HG02798 (cell line): ENCODE measurements around the gene RIC8B.
"Not testable (repeated sequence)": the region's sequence is repeated elsewhere in the genome, so short reads cannot be mapped to it uniquely, and the experiment has no call there.

ENCODE experiments used
- ATAC-seq: cut with Tn5 transposase; IDR thresholded peaks from one replicate; pipeline ENCODE4 v1.9.1; 2021; ENCODE audit warnings: mild to moderate bottlenecking; ENCODE audit not compliant: unreplicated experiment, poor library complexity

Gene RIC8B

DNA sequence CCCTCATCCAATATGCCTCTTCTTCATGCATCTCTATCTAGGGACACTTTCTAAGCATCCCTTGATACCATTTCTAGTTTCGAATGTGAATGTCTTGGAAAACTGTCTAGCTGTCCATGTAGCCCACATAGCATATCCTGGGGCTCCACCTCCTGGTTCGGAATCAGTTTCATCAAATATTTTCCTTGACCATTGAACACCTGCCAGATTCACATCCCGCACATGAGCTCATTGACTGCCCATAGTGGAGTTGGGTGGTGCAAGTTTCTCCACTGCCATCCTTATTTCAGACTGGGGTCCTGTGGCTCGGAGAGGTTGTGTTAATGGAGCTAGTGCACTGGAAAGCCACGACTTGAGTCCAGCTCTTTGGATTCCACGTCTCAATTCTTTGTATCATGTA, 122.6 kb downstream of the RIC8B start:
- ATAC-seq: no peak

DNA sequence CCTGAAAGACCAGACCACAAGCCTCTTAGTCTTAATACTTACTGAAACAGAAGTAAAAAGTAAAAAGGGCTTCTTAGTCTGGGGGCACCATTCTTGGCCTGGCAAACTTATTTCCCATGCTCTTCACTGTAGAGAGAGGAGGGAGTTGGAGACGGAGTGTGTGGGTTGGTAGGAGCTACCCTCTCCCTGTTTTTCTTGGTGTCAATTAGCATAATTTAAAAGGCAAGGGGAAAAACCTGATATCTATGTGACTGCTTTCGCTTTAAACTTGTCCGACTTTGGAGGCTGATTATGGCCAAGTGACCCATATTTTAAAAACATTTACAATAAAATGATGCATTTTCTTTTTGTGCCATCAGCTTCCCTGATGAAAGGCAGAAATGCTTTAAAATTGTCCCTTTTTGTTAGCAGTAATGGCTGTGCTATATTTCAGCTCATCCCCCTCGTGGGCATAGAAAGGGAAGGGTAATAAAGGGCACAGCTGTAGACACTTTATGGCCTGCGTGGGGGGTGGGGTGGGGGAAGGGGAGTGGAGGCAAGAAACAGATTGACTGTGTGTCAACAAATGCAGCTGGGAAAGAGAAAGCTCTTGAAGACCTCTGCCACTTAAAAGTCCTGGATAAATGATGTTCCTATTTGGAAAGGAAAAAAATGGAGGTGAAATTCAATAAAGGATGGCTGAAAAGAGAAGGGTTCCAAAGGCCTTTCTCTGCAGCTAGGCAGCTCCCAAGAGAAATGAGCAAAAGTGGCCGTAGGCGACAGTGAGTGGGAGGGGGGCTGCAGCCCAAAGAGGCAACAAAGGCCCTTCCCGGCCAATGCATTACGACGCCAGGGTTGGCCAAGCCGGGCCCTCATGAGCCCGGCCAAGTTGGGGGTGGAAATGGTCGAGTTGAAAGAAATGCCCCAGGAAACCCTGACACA, 123.8 kb downstream of the RIC8B start:
- ATAC-seq: no peak

DNA sequence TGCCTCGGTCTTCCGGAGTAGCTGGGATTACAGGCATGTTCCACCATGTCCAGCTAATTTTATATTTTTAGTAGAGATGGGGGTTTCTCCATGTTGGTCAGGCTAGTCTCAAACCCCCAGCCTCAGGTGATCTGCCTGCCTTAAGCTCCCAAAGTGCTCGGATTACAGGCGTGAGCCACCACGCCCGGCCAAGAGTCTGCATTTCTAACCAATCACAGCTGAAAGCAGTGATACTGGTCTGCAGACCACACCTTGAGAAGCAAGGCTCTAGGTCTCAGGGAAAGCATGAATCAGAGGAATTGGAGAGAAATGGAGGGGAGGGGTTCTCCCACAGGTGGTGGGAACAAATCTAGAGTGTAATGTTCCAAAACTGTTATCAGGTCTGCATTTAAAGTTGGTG, 126.1 kb downstream of the RIC8B start:
- ATAC-seq: no peak

DNA sequence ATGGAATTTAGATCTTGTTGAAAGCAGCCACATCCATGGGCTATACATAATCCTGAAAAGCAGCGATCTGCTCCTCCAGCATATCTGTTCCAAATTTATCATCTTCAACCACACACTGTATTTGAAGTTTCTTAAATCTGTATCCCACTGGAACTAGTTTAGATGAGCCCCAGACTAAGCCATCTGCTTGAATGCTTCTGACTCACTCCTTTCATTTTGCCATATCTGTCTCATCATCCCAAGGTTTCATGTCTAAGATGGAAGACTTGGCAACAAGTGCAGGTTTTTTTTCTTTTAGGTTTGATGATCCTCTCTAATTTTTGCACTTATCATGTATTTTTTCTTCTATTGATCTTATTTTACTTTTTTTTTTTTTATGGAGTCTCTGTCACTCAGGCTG, 126.8 kb downstream of the RIC8B start:
- no peak for ATAC-seq

DNA sequence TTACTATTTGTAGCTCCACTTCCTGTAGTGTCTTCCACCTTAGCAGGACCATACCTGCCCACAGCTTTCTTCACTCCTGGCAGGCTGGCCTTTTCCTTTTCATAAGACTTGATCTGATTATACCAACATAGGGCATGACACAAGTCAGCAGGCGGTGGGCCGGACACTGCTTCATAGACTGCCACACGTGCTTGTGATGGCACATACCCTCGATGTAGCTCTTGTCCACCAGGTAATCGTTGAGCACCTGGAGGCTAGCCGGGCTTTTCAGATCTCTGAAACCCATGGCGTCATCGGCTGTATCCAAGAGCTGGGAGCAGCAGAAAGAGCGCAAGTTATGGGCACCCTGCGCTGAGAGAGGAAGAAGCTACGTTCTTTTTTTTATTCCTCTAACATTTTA, 127.6 kb downstream of the RIC8B start:
- ATAC-seq: no peak

DNA sequence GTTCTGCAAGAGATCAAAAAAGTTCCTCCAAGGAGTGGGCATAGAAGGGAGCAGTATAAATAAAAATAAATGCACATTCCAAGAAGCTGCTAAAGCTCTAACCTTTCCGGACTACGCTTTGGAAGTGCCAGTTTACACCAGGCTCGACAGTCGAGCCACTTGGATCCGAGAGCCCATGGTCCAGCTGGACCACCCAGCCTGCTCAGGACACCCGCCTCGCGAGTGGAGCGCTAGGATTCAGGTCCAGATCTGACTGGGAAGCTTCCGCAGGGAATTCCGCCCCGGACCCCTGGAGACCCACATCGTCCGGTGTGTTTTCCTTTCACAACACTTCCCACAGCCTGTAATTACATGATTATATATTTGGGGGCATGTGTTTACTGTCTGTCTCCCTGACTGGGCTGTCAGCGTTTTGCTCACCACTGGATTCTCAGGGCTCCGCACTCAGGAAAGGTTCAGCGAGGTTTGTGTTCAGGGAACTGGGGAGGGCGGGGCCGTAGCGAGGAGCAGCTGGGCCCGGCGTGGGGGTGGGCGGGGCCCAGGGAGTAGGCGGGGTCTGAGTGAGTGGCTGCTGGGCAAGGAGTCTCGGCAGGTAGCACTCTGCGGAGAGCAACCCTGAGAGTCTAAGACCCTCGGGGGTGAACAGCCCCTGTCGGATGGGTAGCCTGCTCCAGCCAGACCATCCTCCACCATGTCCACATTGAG, 128.9 kb downstream of the RIC8B start:
- ATAC-seq: peak; percentile 88

DNA sequence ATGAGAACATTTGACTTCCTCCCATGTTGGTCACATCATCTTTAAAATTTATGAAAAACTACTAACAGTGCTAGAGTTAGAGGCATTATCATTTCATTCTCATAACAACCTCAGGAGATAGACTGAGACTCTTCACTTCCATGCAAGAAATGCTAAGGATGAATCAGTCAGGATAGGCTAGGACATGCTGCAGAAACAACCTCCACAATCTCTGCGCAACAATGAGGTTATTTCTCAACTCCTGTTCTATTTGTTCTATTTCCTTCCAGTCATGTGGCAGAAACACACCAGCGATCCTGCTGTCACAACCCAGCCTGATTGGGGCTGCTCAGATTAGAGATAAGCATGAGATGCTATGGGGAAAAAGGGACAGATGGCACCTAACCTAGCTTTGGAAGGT, 132.2 kb downstream of the RIC8B start:
- no peak for ATAC-seq

DNA sequence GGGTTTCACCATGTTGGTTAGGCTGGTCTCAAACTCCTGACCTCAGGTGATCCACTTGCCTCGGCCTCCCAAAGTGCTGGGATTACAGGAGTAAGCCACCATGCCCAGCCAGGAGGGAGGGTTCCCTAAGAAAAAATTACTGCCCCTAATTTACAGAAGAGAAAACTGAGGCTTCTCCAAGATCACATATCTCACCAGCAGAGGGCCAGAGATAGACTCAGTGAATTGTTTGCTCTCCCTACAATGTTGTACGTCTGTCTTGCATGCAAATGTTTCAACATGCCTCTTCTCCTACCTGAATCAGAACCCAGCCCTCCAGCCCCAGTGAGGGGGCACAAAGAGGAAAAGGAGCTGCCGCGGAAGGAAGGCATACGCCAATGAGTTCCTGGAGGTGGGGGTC, 132.9 kb downstream of the RIC8B start:
- ATAC-seq: no peak

DNA sequence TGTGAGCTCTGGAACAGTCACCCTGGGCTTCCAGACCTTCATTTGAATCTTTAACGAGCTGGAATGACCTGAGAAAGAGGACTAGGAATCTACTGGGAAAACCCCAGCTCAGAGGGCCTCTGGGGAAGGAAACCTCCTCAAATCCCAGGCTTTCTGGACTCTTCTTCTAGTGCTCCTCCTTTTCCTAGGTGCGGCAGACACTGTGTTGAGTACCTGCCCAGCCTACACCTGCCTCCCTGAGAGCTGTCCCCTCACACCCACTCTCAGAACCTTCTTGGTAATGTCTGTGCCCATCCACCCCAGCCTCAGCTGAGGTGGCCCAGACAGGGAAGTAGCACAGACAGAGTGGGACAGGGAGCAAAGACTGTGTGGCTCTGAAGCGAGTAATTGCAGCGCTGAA, 133.4 kb downstream of the RIC8B start:
- ATAC-seq: no peak

DNA sequence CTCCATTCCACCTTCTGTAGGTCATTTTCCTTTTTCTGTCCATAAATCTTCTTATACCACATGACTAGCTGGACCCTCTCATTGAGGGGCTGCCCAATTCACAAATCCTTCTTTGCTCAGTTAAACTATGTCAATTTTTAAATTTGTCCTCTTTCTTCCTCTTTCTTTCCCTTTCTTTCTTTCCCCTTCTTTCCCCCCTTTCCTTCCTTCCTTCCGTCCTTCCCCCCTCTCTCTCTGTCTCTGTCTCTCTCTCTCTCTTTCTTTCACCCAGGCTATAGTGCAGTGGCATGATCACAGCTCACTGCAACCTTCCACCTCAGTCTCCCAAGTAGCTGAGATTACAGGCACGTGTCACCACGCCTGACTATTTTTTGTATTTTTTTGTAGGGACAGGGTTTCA, 134.1 kb downstream of the RIC8B start:
- ATAC-seq: no peak

DNA sequence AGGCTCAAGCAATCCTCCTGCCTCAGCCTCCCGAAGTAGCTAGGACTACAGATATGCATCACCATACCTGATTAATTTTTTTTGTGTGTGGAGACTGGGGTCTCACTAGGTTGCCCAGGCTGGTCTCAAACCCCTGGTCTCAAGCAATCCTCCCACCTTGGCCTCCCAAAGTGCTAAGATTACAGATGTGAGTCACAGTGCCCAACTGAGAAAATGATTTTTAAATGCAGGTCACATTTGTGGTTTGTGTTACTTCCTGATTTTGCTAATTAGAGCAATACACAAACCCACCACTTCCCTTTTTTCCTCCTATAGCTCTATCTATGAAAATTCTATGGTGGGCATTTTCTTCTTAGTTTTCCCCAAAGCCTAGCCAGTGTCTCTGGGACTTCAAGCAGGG, 135.7 kb downstream of the RIC8B start:
- ATAC-seq: peak; percentile 68

DNA sequence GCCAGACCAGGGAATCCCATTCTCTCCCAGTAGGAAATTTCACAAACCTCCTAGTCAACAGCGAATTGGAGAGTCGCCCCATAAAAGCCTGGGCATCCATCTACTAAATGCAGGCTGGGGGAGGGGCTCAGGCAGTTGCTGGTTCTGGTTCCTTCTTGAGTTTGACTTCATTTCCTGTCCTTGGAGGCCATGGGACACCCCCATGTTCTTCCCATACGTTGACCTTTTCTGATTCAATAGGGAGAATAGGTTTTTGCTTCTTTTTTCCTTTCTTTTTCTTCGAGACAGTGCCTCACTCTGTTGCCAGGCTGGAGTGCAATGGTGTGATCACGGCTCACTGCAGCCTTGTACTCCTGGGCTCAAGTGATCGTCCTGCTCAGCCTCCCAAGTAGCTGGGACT, 137.1 kb downstream of the RIC8B start:
- no peak for ATAC-seq

DNA sequence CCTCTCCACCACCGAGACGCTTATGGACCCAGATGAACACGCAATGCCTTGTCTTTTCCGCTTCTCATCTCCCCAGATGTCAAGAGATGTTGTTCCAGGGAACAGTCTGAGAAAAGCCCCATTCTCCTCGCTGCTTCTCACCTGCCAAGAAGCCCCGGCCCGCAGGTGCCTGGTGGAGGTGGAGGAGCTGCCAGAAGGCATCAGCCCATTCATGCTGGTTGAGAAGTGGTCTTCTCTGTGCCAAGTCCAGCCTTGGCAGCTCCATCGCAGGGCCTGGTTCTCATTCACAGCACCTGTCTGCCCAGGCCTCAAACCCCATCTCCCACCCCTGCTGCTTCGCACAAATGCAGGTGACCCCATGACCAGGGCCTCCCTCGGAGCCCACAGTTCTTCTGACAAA, 139.0 kb downstream of the RIC8B start:
- ATAC-seq: no peak

DNA sequence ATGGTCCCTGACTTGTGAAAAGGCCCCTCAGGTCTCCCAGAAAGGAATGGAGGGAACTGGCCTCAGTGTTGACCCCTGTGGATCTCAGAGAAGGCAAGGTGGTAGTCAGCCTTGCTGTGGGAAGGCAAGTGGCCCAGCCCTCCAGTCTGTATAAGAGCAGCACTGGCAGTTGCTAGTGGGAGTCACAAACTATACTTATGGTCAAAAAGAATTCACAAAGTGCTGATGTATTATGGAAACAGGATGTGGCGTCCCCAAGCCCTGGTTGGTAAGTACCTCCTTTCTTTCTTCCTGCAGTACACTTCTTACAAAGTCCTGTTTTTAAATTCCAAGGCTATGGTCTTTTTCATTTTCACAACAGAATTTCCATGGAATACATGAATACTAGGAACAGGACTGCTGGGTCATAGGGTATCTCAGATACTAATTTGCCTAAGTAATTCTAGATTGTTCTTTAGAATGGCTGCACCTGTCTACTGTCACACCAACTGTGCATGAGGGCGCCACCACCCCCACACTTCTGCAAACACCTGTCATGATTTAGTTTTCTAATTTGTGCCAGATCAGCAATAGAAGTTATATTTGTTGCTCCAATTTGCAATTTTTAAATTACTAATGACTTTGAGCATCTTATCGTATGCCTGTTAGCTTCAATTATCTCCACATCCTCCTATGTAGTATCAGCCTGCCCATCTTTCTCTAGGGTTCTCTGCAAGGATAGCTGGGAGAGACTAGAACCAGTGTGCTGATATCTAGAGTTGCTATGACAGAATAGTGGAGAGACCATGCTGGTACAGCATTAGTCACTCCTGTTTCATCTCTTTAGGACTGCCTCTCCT, 140.5 kb downstream of the RIC8B start:
- ATAC-seq: peak; percentile 61

DNA sequence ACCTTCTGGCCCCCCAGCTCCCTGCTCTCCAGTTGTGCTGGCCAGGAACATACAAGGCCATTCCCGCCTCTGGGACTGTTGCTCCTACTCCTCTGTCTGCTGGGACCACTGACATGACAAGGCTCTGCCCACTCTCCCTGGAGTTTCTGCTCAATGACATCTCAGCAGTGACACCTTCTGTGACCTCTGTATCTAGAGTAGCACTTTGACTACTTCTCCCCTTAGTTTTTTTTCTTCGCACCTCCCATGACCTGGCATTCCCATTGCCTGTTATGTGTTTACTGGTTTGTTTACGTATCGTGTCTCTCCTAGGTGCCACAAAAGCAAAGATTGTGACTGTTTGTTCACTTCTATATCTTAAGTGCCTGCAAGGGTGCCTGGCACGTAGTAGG, 141.1 kb downstream of the RIC8B start:
- no peak for ATAC-seq

DNA sequence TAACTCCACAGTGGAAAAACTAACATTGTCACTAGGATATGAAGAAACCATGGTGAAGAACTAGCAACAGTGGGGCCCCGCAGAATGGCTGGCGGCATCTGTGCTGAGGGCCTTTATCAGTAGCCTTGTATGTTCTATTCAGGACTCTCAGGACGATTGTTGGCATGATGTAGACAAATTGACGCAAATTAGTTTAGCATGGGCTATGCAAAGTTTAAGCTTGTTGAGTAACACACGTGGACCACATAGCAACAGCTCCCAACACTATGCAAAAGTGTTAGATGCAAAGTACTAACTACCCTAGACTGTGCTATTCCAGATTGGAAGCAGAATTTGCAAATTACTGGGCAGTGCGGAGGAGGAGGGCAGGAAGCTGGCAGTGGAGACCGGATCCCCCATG, 143.0 kb downstream of the RIC8B start:
- ATAC-seq: no peak

DNA sequence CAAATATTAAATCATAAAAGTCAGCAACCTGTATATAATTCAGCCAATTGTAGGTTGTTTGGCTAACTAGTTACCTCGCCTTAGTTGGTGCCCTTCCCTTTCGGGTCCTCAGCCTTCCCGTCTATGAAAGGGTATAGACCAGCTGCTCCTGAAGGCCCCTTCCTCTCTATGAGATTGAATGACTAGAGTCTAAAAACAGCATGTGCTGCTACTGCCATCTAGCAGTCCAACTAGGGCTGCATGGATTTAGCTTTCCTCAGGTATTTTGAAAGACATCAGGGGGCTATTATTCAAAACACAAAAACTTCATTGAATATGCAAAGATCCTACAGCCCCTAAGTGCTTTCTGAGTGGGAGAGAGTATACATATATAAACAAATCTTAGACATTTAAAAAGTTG, 144.3 kb downstream of the RIC8B start:
- ATAC-seq: no peak

DNA sequence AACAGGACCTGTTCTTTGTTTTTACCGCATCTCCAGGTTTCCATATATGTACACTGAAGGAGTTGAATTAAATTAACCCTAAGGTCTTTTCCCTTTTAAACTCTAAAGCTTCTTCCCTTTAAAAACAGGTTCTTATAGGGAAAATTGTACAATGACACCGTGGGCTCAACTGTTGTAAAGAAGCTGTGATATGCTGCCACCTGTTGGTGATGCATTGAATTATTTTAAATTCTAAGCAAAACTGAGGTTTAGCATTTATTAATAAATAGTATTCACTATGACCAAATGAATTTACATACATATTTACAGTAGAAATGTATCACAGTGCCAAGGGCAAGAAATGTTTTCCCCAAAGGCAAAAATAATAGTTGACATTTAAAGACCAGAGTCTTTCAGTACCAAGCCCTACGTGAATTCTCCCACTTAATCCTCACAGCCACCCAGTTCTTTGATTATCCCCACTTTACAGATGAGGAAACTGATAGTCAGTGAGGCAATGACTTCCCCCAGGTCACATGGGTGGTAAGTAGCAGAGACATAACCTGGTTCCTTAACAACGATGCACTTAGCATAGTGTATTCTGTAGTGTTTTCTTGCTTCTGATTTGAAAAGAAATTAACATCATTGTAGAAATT, 145.5 kb downstream of the RIC8B start:
- no peak for ATAC-seq

DNA sequence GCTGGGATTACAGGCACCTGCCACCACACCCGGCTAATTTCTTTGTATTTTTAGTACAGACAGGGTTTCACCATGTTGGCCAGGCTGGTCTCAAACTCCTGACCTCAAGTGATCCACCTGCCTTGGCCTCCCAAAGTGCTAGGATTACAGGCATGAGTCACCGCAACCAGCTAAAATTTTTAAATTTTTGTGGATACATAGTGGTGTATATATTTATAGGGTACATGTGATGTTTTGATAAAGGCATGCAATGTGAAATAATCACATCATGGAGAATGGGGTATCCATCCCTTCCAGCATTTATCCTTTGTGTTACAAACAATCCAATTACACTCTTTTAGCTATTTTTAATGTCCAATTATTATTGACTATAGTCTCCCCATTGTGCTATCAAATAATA, 147.5 kb downstream of the RIC8B start:
- ATAC-seq: not testable (repeated sequence)

DNA sequence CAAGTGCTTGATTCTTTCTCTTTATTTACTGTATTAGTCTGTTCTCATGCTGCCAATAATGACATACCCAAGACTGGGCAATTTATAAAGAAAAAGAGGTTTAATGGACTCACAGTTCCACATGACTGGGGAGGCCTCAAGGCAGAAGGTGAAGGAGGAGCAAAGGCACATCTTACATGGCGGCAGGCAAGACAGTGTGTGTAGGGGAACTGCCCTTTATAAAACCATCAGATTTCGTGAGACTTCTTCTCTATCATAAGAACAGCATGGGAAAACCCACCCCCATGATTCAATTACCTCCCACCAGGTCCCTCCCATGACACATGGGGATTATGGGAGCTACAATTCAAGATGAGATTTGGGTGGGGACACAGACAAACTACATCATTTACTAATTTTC, 149.1 kb downstream of the RIC8B start:
- ATAC-seq: not testable (repeated sequence)
